SK-N-MC (cell line): Measurements from ENCODE around the gene TK1.

Source experiments
- EZH2 ChIP-seq: fragments of 200-600 bp; sonication (generic); IDR thresholded peaks from one replicate; pipeline ENCODE4 v1.6.1; 2017; ENCODE audit warnings: antibody characterized with exemption
- POLR2AphosphoS5 ChIP-seq: IDR thresholded peaks from 2 replicates; pipeline ENCODE4 v1.6.1; 2012; ENCODE audit warnings: mild to moderate bottlenecking, low read depth, low read length, borderline replicate concordance

- TF ChIP-seq EZH2 = no peak
- TF ChIP-seq POLR2AphosphoS5 = no peak
Observed at GRCh38 chr17:78132084-78132676, 54.7 kb downstream of the TK1 start.
